Thyroid gland (tissue), 4 donors: ENCODE data around the gene LACTB.

Experiments used
- CTCF ChIP-seq, 6 experiments: fragments of 200-600 bp in 3 of 6; fragments of 450-650 bp in 3 of 6; sonication (generic) in 3 of 6; IDR thresholded peaks; one replicate each; pipeline ENCODE4 v1.5.1; 2016 to 2019; ENCODE audit warnings: antibody characterized with exemption in 6 of 6, mild to moderate bottlenecking in 2 of 6, inconsistent platforms in 1 of 6, moderate library complexity in 1 of 6
- POLR2A ChIP-seq, 2 donors: fragments of 450-650 bp; IDR thresholded peaks; one replicate each; pipeline ENCODE4 v1.6.1; 2017; ENCODE audit warnings: antibody characterized with exemption in 2 of 2, mild to moderate bottlenecking in 2 of 2, moderate library complexity in 1 of 2

GRCh38 chr15:63157891-63158431 lies 36.3 kb downstream of the LACTB start:
- TF ChIP-seq POLR2A (IDR thresholded peaks at IDR 0.05) (no peak), CTCF (IDR thresholded peaks at IDR 0.05) (peak in 1 of 6 experiments; percentile 14)
